BLaER1 (cell line): Measurements from ENCODE around the gene ZNF311.
"Not testable (repeated sequence)": the region's sequence is repeated elsewhere in the genome, so short reads cannot be mapped to it uniquely, and the experiment has no call there.

Source experiments
- H3K27ac ChIP-seq: shearing (Covaris generic); formaldehyde crosslinking; 2 replicates; pipeline ENCODE4 v1.8.1; 2022
- H3K27me3 ChIP-seq: shearing (Covaris generic); formaldehyde crosslinking; 2 replicates; pipeline ENCODE4 v1.8.1; 2022
- H3K36me3 ChIP-seq: shearing (Covaris generic); formaldehyde crosslinking; 2 replicates; pipeline ENCODE4 v1.8.1; 2022
- H3K4me1 ChIP-seq: shearing (Covaris generic); formaldehyde crosslinking; 2 replicates; pipeline ENCODE4 v1.8.1; 2022
- H3K4me2 ChIP-seq: shearing (Covaris generic); formaldehyde crosslinking; 2 replicates; pipeline ENCODE4 v1.8.1; 2022
- H3K4me3 ChIP-seq: shearing (Covaris generic); formaldehyde crosslinking; 2 replicates; pipeline ENCODE4 v1.8.1; 2022
- H3K9ac ChIP-seq: shearing (Covaris generic); formaldehyde crosslinking; 2 replicates; pipeline ENCODE4 v1.8.1; 2022
- H3K9me3 ChIP-seq: shearing (Covaris generic); formaldehyde crosslinking; 2 replicates; pipeline ENCODE4 v1.8.1; 2022
- H4K20me1 ChIP-seq: shearing (Covaris generic); formaldehyde crosslinking; 2 replicates; pipeline ENCODE4 v1.8.1; 2022
- Cebpa-rat ChIP-seq: shearing (Covaris generic); IDR thresholded peaks from 2 replicates; pipeline ENCODE4 v1.8.1; 2022

Gene ZNF311

GRCh38 chr6:28956331-28956730 lies 48.8 kb downstream of the ZNF311 start:
- H3K4me2 ChIP-seq, result no peak overlapping the region
- H4K20me1 ChIP-seq, result no peaks in the 10 kb centered on the region
- no peak overlapping the region for H3K9ac ChIP-seq
- H3K9me3 ChIP-seq, result peaks cover 24% of the 10 kb centered on the region
- no peaks in the 10 kb centered on the region for H3K36me3 ChIP-seq
- H3K4me3 ChIP-seq, result no peak overlapping the region
- H3K27me3 ChIP-seq, result peaks cover 26% of the 10 kb centered on the region
- TF ChIP-seq Cebpa-rat, result no peak
- no peaks in the 10 kb centered on the region for H3K4me1 ChIP-seq
- no peak overlapping the region for H3K27ac ChIP-seq

- Histone ChIP-seq H3K27ac (no peak overlapping the region), H3K9ac (no peak overlapping the region), H3K27me3 (peaks cover 26% of the 10 kb centered on the region), H3K9me3 (peaks cover 23% of the 10 kb centered on the region), H3K4me2 (no peak overlapping the region), H3K36me3 (no peaks in the 10 kb centered on the region), H3K4me1 (no peaks in the 10 kb centered on the region), H3K4me3 (no peak overlapping the region), H4K20me1 (no peaks in the 10 kb centered on the region)
- TF ChIP-seq Cebpa-rat, result no peak
These were observed 51.4 kb downstream of the ZNF311 start for GRCh38 chr6:28953585-28954258.

GRCh38 chr6:28953039-28953584 lies 52.0 kb downstream of the ZNF311 start:
- H4K20me1 ChIP-seq, result no peaks in the 10 kb centered on the region
- peaks cover 23% of the 10 kb centered on the region for H3K9me3 ChIP-seq
- no peaks in the 10 kb centered on the region for H3K36me3 ChIP-seq
- H3K4me3 ChIP-seq, result no peak overlapping the region
- no peak overlapping the region for H3K27ac ChIP-seq
- peaks cover 26% of the 10 kb centered on the region for H3K27me3 ChIP-seq
- H3K4me1 ChIP-seq, result no peaks in the 10 kb centered on the region
- no peak for TF ChIP-seq Cebpa-rat
- 0 out of 2 replicates have a peak overlapping the region, but pooled peaks have one; percentile 14 for H3K4me2 ChIP-seq
- no peak overlapping the region for H3K9ac ChIP-seq

- not testable (repeated sequence) for H3K4me1 ChIP-seq, H3K9ac ChIP-seq, H3K36me3 ChIP-seq, H3K27ac ChIP-seq, H3K4me3 ChIP-seq, H3K4me2 ChIP-seq, H4K20me1 ChIP-seq
- Histone ChIP-seq H3K27me3 (peaks cover 26% of the 10 kb centered on the region), H3K9me3 (peaks cover 23% of the 10 kb centered on the region)
These were observed 55.4 kb downstream of the ZNF311 start for GRCh38 chr6:28949656-28950195.

- peaks cover 22% of the 10 kb centered on the region for H3K27me3 ChIP-seq
- H3K27ac ChIP-seq, result no peak overlapping the region
- TF ChIP-seq Cebpa-rat, result no peak
These were observed 56.2 kb downstream of the ZNF311 start for GRCh38 chr6:28948782-28949486.

GRCh38 chr6:28947831-28948270 lies 57.3 kb downstream of the ZNF311 start:
- H3K4me2 ChIP-seq, result no peak overlapping the region
- peaks cover 15% of the 10 kb centered on the region for H3K4me1 ChIP-seq
- H3K27me3 ChIP-seq, result peaks cover 11% of the 10 kb centered on the region
- H3K9ac ChIP-seq, result no peak overlapping the region
- H3K9me3 ChIP-seq, result peaks cover 14% of the 10 kb centered on the region; the same call in 1 of the 2 replicates
- no peak overlapping the region for H3K27ac ChIP-seq
- no peaks in the 10 kb centered on the region for H3K36me3 ChIP-seq
- no peak overlapping the region for H3K4me3 ChIP-seq
- no peaks in the 10 kb centered on the region for H4K20me1 ChIP-seq
- TF ChIP-seq Cebpa-rat, result no peak

More at GRCh38 chr6:28948782-28949486, 56.2 kb downstream of the ZNF311 start:
- H3K36me3 ChIP-seq, result no peaks in the 10 kb centered on the region
- no peak overlapping the region for H3K4me3 ChIP-seq
- H3K9ac ChIP-seq, result no peak overlapping the region
- H3K4me1 ChIP-seq, result peaks cover 4% of the 10 kb centered on the region
- peaks cover 20% of the 10 kb centered on the region for H3K9me3 ChIP-seq
- H3K4me2 ChIP-seq, result no peak overlapping the region
- H4K20me1 ChIP-seq, result no peaks in the 10 kb centered on the region

GRCh38 chr6:28947067-28947765 lies 57.9 kb downstream of the ZNF311 start:
- H3K4me3 ChIP-seq, result no peak overlapping the region
- no peak overlapping the region for H3K27ac ChIP-seq
- H3K9me3 ChIP-seq, result peaks cover 14% of the 10 kb centered on the region; the same call in 1 of the 2 replicates
- H3K4me1 ChIP-seq, result peaks cover 21% of the 10 kb centered on the region
- H3K36me3 ChIP-seq, result no peaks in the 10 kb centered on the region
- TF ChIP-seq Cebpa-rat, result no peak
- H3K4me2 ChIP-seq, result no peak overlapping the region
- no peaks in the 10 kb centered on the region for H4K20me1 ChIP-seq
- H3K27me3 ChIP-seq, result peaks cover 5% of the 10 kb centered on the region
- no peak overlapping the region for H3K9ac ChIP-seq

GRCh38 chr6:28945349-28945748 lies 59.8 kb downstream of the ZNF311 start:
- no peak overlapping the region for H3K4me2 ChIP-seq
- no peak for TF ChIP-seq Cebpa-rat
- H3K9me3 ChIP-seq, result peaks cover 11% of the 10 kb centered on the region; the same call in 1 of the 2 replicates

More at GRCh38 chr6:28945349-28945748, 59.8 kb downstream of the ZNF311 start:
- Histone ChIP-seq H3K36me3 (no peaks in the 10 kb centered on the region), H3K27ac (no peak overlapping the region), H3K9ac (no peak overlapping the region), H3K27me3 (no peaks in the 10 kb centered on the region), H3K4me1 (peaks cover 28% of the 10 kb centered on the region), H4K20me1 (no peaks in the 10 kb centered on the region), H3K4me3 (no peak overlapping the region)
